ENCODE data around the gene ETHE1.

ETHE1 gene

DNA sequence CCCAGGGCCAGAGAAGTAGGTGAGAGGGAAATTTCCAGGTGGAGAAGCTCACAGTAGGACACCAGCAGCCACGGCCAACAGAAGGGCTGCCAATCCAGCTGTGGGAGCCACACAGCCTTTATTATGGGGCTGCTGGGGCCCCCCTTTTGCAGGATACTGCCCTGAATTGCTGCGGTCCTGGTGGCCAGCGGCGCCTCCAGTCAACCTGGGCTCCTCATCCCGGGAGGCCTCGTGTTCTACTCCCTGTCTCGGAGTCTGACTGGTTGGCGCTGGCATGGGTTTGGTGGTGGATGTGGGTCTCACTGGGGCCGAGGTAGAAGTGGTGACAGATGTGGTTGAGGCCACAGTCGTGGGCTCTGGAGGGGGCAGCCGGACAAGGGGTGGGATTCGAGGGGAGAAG, 65.7 kb downstream of the ETHE1 start:
- H3K4me3 ChIP-seq (ENCODE audit: low read depth in 1 of 5, low read length in 5 of 5) = no peak overlapping the region
- H3K27me3 ChIP-seq (ENCODE audit: control insufficient read depth in 5 of 5, insufficient read depth in 4 of 5, low read length in 5 of 5) = peaks cover 0 to 9% (median 6%) of the 10 kb centered on the region in 5 donors
- H3K4me1 ChIP-seq (ENCODE audit: control insufficient read depth in 5 of 5, insufficient read depth in 5 of 5, low read length in 5 of 5) = peaks cover 0 to 25% (median 21%) of the 10 kb centered on the region in 5 donors
- no peak overlapping the region for H3K27ac ChIP-seq (ENCODE audit: low read depth, low read length)
- no peaks in the 10 kb centered on the region for H3K9me3 ChIP-seq (ENCODE audit: control insufficient read depth in 5 of 5, low read length in 5 of 5)
- no peaks in the 10 kb centered on the region for H3K36me3 ChIP-seq (ENCODE audit: control insufficient read depth in 5 of 5, insufficient read depth in 5 of 5, low read length in 5 of 5)
- H3K9ac ChIP-seq (ENCODE audit: low read length in 5 of 5) = no peak overlapping the region

DNA sequence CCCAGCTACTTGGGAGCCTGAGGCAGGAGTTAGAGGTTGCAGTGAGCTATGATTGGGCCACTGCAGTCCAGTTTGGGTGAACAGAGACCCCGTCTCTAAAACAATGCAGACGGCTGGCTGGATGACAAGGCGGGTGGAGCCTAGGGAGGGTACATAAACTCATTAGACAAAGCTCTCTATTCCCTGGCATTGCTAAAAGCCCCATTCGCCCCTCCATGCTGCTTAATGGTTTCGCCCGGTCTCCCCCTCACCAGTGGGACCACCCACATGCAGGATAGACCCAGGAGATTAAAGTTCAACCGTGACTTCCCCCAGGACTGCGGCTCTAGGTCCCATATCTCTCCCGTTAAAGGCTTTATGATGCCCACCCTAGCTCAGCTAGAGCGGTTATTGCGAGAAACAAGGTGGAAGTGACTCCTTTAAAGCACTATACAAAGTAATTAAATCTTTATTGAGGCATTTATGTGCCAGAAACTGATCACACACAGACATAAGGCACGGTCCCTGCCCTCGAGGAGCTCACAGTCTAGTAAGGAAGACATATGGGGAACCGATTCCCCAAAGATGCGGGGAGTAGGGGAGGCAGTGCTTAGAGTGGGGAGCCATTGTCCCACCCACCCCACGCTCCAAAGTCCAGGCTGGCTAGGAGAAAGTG, 66.5 kb downstream of the ETHE1 start:
- no peak overlapping the region for H3K4me3 ChIP-seq (ENCODE audit: low read depth in 1 of 5, low read length in 5 of 5)
- peaks cover 0 to 4% (median 2%) of the 10 kb centered on the region in 5 donors for H3K27me3 ChIP-seq (ENCODE audit: control insufficient read depth in 5 of 5, insufficient read depth in 4 of 5, low read length in 5 of 5)
- H3K27ac ChIP-seq (ENCODE audit: low read depth, low read length) = no peak overlapping the region
- H3K4me1 ChIP-seq (ENCODE audit: control insufficient read depth in 5 of 5, insufficient read depth in 5 of 5, low read length in 5 of 5) = peaks cover 0 to 24% (median 19%) of the 10 kb centered on the region in 5 donors
- H3K9me3 ChIP-seq (ENCODE audit: control insufficient read depth in 5 of 5, low read length in 5 of 5) = no peaks in the 10 kb centered on the region
- no peaks in the 10 kb centered on the region for H3K36me3 ChIP-seq (ENCODE audit: control insufficient read depth in 5 of 5, insufficient read depth in 5 of 5, low read length in 5 of 5)
- H3K9ac ChIP-seq (ENCODE audit: low read length in 5 of 5) = no peak overlapping the region

DNA sequence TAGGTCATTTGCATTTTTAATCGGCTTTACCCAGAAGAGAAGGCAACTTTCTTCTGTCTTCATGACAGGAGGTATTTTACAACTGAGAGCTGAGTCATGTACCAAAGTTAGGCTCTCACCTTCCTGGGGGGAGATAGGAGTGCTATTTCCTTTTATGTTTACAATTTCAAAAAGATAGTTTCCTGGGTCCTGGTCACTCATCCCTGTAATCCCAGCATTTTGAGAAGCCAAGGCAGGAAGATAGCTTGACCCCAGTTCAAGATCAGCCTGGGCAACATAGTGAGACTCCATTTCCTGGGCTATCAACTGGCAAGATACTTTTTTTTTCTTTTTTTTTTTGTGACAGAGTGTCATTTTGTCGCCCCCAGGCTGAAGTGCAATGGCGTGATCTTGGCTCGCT, 69.2 kb downstream of the ETHE1 start:
- Histone ChIP-seq H3K4me1 (ENCODE audit: control insufficient read depth in 5 of 5, insufficient read depth in 5 of 5, low read length in 5 of 5) (peaks cover 0 to 3% (median 2%) of the 10 kb centered on the region in 5 donors), H3K4me3 (ENCODE audit: low read depth in 1 of 5, low read length in 5 of 5) (no peak overlapping the region), H3K9me3 (ENCODE audit: control insufficient read depth in 5 of 5, low read length in 5 of 5) (peaks cover 0 to under 1% (median 0%) of the 10 kb centered on the region in 5 donors), H3K27me3 (ENCODE audit: control insufficient read depth in 5 of 5, insufficient read depth in 4 of 5, low read length in 5 of 5) (no peaks in the 10 kb centered on the region), H3K9ac (ENCODE audit: low read length in 5 of 5) (no peak overlapping the region), H3K36me3 (ENCODE audit: control insufficient read depth in 5 of 5, insufficient read depth in 5 of 5, low read length in 5 of 5) (no peaks in the 10 kb centered on the region), H3K27ac (ENCODE audit: low read depth, low read length) (no peak overlapping the region)

Data from subcutaneous abdominal adipose tissue (tissue), 5 donors.